HepG2 (cell line): ENCODE results near the gene SRP72. TPM values are rescaled to one million over a fixed set of nuclear protein-coding genes. Genes with fewer than 3 reads are reported as not detected.
A peak's percentile ranks its signal among the peaks of the same experiment; 100 is the strongest.

Experiments used
- ARHGAP35 ChIP-seq: sonication (generic); formaldehyde crosslinking; IDR thresholded peaks from 2 replicates; pipeline ENCODE4 v1.9.0; 2022; ENCODE audit warnings: mild to moderate bottlenecking, inconsistent platforms, moderate library complexity, missing genetic modification reagents, borderline replicate concordance
- DMAP1 ChIP-seq: IDR thresholded peaks from 2 replicates; pipeline ENCODE4 v1.6.1; 2016
- DRAP1 ChIP-seq: IDR thresholded peaks from 2 replicates; pipeline ENCODE4 v1.6.1; 2016; ENCODE audit warnings: missing genetic modification reagents, missing compliant biosample characterization
- FOXK2 ChIP-seq: fragments of 450-650 bp; IDR thresholded peaks from 2 replicates; pipeline ENCODE4 v1.6.1; 2016
- GTF3A ChIP-seq: sonication (generic); formaldehyde crosslinking; conservative IDR thresholded peaks from 2 replicates; pipeline ENCODE4 v1.4.0; 2020; ENCODE audit warnings: mild to moderate bottlenecking, missing genetic modification reagents
- HCFC1 ChIP-seq: fragments of 150-350 bp; IDR thresholded peaks from 2 replicates; pipeline ENCODE4 v1.6.1; 2014; ENCODE audit warnings: low read depth, low read length
- HINFP ChIP-seq: sonication (generic); formaldehyde crosslinking; IDR thresholded peaks from 2 replicates; pipeline ENCODE4 v1.4.0; 2020; ENCODE audit warnings: low read depth, mild to moderate bottlenecking, missing genetic modification reagents
- POLR2A ChIP-seq, 2 experiments: IDR thresholded peaks; 2 replicates each; pipeline ENCODE4 v1.6.1; 2011; ENCODE audit warnings: low read depth in 2 of 2, low read length in 2 of 2, mild to moderate bottlenecking in 1 of 2, moderate library complexity in 1 of 2; ENCODE audit not compliant: insufficient read depth in 1 of 2
- RAD51 ChIP-seq: fragments of 450-650 bp; IDR thresholded peaks from 2 replicates; pipeline ENCODE4 v1.6.1; 2016; ENCODE audit warnings: borderline replicate concordance
- RARA ChIP-seq: IDR thresholded peaks from 2 replicates; pipeline ENCODE4 v1.6.1; 2016; ENCODE audit warnings: missing genetic modification reagents, missing compliant biosample characterization
- RBM22 ChIP-seq: fragments of 200-400 bp; formaldehyde crosslinking; optimal IDR thresholded peaks from 2 replicates; pipeline ENCODE3; 2017; ENCODE audit warnings: mild to moderate bottlenecking, low read length, moderate library complexity
- REL ChIP-seq: sonication (generic); formaldehyde crosslinking; conservative IDR thresholded peaks from 2 replicates; pipeline ENCODE4 v1.8.0; 2022; ENCODE audit warnings: mild to moderate bottlenecking, missing genetic modification reagents, moderate library complexity
- SKIL ChIP-seq: sonication (generic); formaldehyde crosslinking; IDR thresholded peaks from 2 replicates; pipeline ENCODE4 v1.8.0; 2022; ENCODE audit warnings: missing genetic modification reagents, mild to moderate bottlenecking, moderate library complexity, borderline replicate concordance
- TBX3 ChIP-seq: fragments of 450-650 bp; IDR thresholded peaks from 2 replicates; pipeline ENCODE4 v1.6.1; 2017; ENCODE audit warnings: antibody characterized with exemption, mild to moderate bottlenecking, inconsistent platforms, borderline replicate concordance
- WIZ ChIP-seq: sonication (generic); formaldehyde crosslinking; IDR thresholded peaks from 2 replicates; pipeline ENCODE4 v1.5.1; 2020; ENCODE audit warnings: mild to moderate bottlenecking, missing genetic modification reagents
- ZFYVE20 ChIP-seq: sonication (generic); formaldehyde crosslinking; IDR thresholded peaks from 2 replicates; pipeline ENCODE4 v1.8.0; 2023; ENCODE audit warnings: low read depth, mild to moderate bottlenecking, moderate library complexity, missing genetic modification reagents, borderline replicate concordance
- ZNF224 ChIP-seq: sonication (generic); formaldehyde crosslinking; IDR thresholded peaks from 2 replicates; pipeline ENCODE4 v1.5.0; 2020; ENCODE audit warnings: mild to moderate bottlenecking, missing genetic modification reagents
- ZNF333 ChIP-seq: sonication (generic); formaldehyde crosslinking; IDR thresholded peaks from 2 replicates; pipeline ENCODE4 v1.4.0; 2020; ENCODE audit warnings: mild to moderate bottlenecking, missing genetic modification reagents, borderline replicate concordance
- ZNF34 ChIP-seq: sonication (generic); formaldehyde crosslinking; IDR thresholded peaks from 2 replicates; pipeline ENCODE4 v1.4.0; 2020; ENCODE audit warnings: mild to moderate bottlenecking, missing genetic modification reagents, borderline replicate concordance
- ZNF589 ChIP-seq: sonication (generic); formaldehyde crosslinking; conservative IDR thresholded peaks from 2 replicates; pipeline ENCODE4 v1.8.0; 2022; ENCODE audit warnings: mild to moderate bottlenecking, moderate library complexity, missing genetic modification reagents
- ZNF598 ChIP-seq: sonication (generic); formaldehyde crosslinking; IDR thresholded peaks from 2 replicates; pipeline ENCODE4 v1.5.1; 2020; ENCODE audit warnings: mild to moderate bottlenecking, missing genetic modification reagents, borderline replicate concordance
- ZNF639 ChIP-seq: conservative IDR thresholded peaks from 2 replicates; pipeline ENCODE4 v1.6.1; 2018; ENCODE audit warnings: missing genetic modification reagents
- ZNF747 ChIP-seq: sonication (generic); formaldehyde crosslinking; IDR thresholded peaks from 2 replicates; pipeline ENCODE4 v1.8.1; 2023; ENCODE audit warnings: missing genetic modification reagents, mild to moderate bottlenecking, borderline replicate concordance
- ZNF766 ChIP-seq: sonication (generic); formaldehyde crosslinking; IDR thresholded peaks from 2 replicates; pipeline ENCODE4 v1.5.0; 2020; ENCODE audit warnings: missing genetic modification reagents, borderline replicate concordance
- ZNF768 ChIP-seq: sonication (generic); formaldehyde crosslinking; IDR thresholded peaks from 2 replicates; pipeline ENCODE4 v1.4.0; 2020; ENCODE audit warnings: missing genetic modification reagents
- ZNF83 ChIP-seq: sonication (generic); formaldehyde crosslinking; IDR thresholded peaks from 2 replicates; pipeline ENCODE4 v1.4.0; 2020; ENCODE audit warnings: missing genetic modification reagents, mild to moderate bottlenecking, borderline replicate concordance
- polyA plus RNA-seq, 8 experiments: library from polyadenylated mRNA; depleted of rRNA in 3 of 8; stranded (reverse) in 7 of 8; unstranded in 1 of 8; fragments of >200 nt; fragmentation: Illumina TruSeq in 4 of 8; extraction: Trizol in 4 of 8; gene quantifications; 2 replicates each; pipeline versions ENCODE4 v1.2.1 to v1.2.3, GENCODE V29; 2011 to 2016; ENCODE audit warnings: low read depth in 4 of 8, missing spikeins in 1 of 8, mixed read lengths in 1 of 8; ENCODE audit not compliant: insufficient read depth in 1 of 8
- total RNA-seq, 5 experiments: library from RNA; depleted of rRNA; stranded (reverse); fragments of >200 nt; fragmentation: Illumina TruSeq; extraction: Trizol; gene quantifications; 2 replicates each; pipeline ENCODE4 v1.2.3, GENCODE V29; 2016; ENCODE audit warnings: low read depth in 1 of 5

SRP72 gene
- total and polyA plus RNA-seq, 2 of the 13 experiments (the other 11 are each of a cell fraction or from before 2014, with no cell fraction given) = 64.9 to 75.6 TPM

GRCh38 chr4:56544573-56545131 is 77.2 kb downstream of the SRP72 start (continued):
- TF ChIP-seq ZNF83 (CRISPR knock-in tag) (no peak), FOXK2 (no peak), POLR2A (IDR thresholded peaks at IDR 0.05; ENCODE audit: insufficient read depth in 1 of 2, low read depth in 2 of 2, low read length in 2 of 2) (no peak), DRAP1 (peak; percentile 53; the same call in 1 of the 2 replicates), GTF3A (no peak), SKIL (CRISPR knock-in tag) (no peak), RARA (CRISPR knock-in tag) (peak; percentile 35), HINFP (CRISPR knock-in tag) (peak; percentile 57; the same call in 1 of the 2 replicates), DMAP1 (CRISPR knock-in tag) (peak; percentile 67; the same call in 1 of the 2 replicates), ZFYVE20 (no peak), REL (CRISPR knock-in tag) (no peak), ZNF598 (0 out of 2 replicates have a peak, but pooled peaks have one; percentile 33), HCFC1 (no peak), RAD51 (no peak), ZNF333 (CRISPR knock-in tag) (no peak), ZNF224 (no peak), ARHGAP35 (CRISPR knock-in tag) (0 out of 2 replicates have a peak, but pooled peaks have one; percentile 75), ZNF747 (CRISPR knock-in tag) (no peak), ZNF639 (CRISPR knock-in tag) (peak; percentile 35; the same call in 1 of the 2 replicates), WIZ (CRISPR knock-in tag) (0 out of 2 replicates have a peak, but pooled peaks have one; percentile 46), ZNF766 (CRISPR knock-in tag) (no peak), ZNF34 (CRISPR knock-in tag) (no peak), TBX3 (no peak), RBM22 (no peak), ZNF768 (peak; percentile 81; the same call in 1 of the 2 replicates), ZNF589 (CRISPR knock-in tag) (no peak)
